GM20000 (cell line): ENCODE results near the gene OSER1.

Source experiments
- DNase-seq: peaks from one replicate; pipeline ENCODE4 v3.0.0; 2012; ENCODE audit warnings: low spot score
- CTCF ChIP-seq: IDR thresholded peaks from 2 replicates; pipeline ENCODE4 v1.5.1; 2012; ENCODE audit warnings: mild to moderate bottlenecking, control low read depth; ENCODE audit errors: extremely low read depth, missing control alignments

OSER1 gene

GRCh38 chr20:44224637-44225036, 14.1 kb upstream of the OSER1 start:
- no peak for DNase-seq
- TF ChIP-seq CTCF = no peak

GRCh38 chr20:44223721-44224120, 13.2 kb upstream of the OSER1 start:
- TF ChIP-seq CTCF = no peak
- DNase-seq = no peak

GRCh38 chr20:44222633-44223368, 12.2 kb upstream of the OSER1 start:
- no peak for DNase-seq
- no peak for TF ChIP-seq CTCF

DNA sequence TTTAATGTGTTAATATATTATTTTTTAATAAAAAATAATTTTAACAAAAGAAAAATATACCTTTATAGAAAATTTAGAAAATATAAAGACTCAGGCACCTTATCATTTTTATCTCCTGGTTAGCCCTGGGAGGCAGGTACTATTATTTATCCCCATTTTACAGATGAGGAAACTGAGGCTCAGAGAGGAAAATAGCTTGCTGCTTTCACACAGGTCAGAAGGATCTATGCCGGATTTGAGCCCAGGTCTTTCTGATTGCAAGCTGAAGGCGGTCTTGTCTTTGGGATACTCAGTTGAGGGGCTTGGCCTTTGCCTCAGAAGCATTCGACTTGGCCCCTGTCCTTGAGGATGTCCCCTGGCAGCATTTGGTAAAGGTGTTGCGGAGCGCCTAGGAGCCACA, 11.5 kb upstream of the OSER1 start:
- no peak for DNase-seq
- no peak for TF ChIP-seq CTCF

DNA sequence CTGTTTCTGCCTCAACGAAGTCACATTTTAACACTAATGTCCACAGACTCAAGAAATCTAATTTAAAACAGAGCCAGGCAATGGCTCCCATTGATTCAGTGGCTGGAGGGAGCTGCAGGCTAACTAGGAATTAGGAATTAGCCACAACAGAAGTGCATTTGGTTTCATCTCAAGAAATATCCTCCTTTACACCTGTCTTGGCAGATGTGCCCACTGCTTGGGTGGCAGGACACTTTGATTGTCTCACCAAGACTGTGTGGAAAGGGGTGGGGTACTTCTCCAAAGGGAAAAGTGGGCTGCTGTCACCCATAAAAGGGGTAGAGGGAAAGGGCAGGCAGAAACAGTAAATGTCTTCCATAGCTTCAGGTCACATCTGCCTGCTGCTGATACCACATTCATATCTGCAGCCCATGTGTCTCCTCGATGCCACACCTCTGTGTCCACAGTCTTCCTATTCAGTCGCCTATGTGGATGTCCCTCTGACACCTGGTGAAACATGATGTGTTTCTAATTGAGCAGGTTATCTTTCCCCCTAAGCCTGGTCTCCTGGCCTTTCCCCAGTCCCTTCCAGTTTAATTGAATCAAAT, 10.9 kb upstream of the OSER1 start:
- TF ChIP-seq CTCF = no peak
- DNase-seq = no peak

- TF ChIP-seq CTCF = no peak
Measured at GRCh38 chr20:44219791-44220190, 9.2 kb upstream of the OSER1 start.

DNA sequence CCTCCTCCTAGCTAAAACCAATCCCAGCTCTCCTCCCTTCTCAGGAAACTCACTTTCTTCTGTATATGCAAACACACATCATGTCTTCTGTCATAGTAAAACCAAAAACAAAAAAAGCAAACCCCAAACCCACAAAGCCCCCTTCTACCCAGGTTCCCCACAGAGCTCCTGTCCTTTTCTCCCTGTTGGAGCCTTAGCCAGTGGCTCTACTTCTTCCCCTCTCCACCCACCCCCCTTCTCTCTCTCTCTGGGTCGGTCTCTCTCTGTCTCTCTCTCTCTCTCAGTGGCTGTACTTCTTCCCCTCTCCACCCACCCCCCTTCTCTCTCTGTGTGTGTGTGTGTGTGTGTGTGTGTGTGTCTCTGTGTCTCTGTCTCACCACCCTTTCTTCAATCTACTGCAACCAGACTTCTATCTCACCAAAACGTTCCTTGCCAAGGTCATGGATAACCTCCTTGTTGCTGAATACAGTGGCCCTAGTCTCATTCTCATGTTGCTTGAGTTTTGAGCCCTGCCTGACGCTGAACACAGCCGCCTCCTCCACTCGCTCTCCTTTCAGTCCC, 8.7 kb upstream of the OSER1 start:
- no peak for DNase-seq
- TF ChIP-seq CTCF = no peak

More at GRCh38 chr20:44219791-44220190, 9.2 kb upstream of the OSER1 start:
- DNase-seq = no peak
